Measurements from ENCODE around the gene RASL10A. TPM values are rescaled to one million over a fixed set of nuclear protein-coding genes. Genes with fewer than 3 reads are reported as not detected.

Gene RASL10A
- total and polyA plus RNA-seq, 2 experiments from 2014 or later = 1.6 to 3.0 TPM

DNA sequence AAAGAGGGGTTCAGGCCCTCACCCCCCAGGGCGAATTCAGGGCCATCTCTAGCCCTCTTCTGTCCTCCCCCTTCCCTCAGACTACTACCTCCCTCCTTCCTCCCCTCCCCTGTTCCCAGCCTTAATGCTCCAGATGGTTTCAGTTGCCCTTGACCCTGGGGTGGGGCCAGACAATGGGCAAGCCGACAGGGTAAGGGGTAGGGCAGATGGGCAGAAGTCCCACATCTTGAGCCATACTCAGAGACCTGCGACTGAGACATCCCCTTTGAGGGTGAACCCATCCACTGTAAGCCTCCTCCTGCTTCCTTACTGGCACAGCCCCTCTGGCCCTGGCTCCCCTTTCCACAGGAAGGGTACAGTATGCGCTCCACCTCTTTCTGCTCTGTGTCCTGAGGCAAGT is 49.6 kb downstream of the RASL10A start (continued):
- TF ChIP-seq, protein P1, sequence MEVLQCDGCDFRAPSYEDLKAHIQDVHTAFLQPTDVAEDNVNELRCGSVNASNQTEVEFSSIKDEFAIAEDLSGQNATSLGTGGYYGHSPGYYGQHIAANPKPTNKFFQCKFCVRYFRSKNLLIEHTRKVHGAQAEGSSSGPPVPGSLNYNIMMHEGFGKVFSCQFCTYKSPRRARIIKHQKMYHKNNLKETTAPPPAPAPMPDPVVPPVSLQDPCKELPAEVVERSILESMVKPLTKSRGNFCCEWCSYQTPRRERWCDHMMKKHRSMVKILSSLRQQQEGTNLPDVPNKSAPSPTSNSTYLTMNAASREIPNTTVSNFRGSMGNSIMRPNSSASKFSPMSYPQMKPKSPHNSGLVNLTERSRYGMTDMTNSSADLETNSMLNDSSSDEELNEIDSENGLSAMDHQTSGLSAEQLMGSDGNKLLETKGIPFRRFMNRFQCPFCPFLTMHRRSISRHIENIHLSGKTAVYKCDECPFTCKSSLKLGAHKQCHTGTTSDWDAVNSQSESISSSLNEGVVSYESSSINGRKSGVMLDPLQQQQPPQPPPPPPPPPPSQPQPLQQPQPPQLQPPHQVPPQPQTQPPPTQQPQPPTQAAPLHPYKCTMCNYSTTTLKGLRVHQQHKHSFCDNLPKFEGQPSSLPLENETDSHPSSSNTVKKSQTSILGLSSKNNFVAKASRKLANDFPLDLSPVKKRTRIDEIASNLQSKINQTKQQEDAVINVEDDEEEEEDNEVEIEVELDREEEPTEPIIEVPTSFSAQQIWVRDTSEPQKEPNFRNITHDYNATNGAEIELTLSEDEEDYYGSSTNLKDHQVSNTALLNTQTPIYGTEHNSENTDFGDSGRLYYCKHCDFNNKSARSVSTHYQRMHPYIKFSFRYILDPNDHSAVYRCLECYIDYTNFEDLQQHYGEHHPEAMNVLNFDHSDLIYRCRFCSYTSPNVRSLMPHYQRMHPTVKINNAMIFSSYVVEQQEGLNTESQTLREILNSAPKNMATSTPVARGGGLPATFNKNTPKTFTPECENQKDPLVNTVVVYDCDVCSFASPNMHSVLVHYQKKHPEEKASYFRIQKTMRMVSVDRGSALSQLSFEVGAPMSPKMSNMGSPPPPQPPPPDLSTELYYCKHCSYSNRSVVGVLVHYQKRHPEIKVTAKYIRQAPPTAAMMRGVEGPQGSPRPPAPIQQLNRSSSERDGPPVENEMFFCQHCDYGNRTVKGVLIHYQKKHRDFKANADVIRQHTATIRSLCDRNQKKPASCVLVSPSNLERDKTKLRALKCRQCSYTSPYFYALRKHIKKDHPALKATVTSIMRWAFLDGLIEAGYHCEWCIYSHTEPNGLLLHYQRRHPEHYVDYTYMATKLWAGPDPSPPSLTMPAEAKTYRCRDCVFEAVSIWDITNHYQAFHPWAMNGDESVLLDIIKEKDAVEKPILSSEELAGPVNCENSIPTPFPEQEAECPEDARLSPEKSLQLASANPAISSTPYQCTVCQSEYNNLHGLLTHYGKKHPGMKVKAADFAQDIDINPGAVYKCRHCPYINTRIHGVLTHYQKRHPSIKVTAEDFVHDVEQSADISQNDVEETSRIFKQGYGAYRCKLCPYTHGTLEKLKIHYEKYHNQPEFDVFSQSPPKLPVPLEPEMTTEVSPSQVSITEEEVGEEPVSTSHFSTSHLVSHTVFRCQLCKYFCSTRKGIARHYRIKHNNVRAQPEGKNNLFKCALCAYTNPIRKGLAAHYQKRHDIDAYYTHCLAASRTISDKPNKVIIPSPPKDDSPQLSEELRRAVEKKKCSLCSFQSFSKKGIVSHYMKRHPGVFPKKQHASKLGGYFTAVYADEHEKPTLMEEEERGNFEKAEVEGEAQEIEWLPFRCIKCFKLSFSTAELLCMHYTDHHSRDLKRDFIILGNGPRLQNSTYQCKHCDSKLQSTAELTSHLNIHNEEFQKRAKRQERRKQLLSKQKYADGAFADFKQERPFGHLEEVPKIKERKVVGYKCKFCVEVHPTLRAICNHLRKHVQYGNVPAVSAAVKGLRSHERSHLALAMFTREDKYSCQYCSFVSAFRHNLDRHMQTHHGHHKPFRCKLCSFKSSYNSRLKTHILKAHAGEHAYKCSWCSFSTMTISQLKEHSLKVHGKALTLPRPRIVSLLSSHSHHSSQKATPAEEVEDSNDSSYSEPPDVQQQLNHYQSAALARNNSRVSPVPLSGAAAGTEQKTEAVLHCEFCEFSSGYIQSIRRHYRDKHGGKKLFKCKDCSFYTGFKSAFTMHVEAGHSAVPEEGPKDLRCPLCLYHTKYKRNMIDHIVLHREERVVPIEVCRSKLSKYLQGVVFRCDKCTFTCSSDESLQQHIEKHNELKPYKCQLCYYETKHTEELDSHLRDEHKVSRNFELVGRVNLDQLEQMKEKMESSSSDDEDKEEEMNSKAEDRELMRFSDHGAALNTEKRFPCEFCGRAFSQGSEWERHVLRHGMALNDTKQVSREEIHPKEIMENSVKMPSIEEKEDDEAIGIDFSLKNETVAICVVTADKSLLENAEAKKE (CRISPR knock-in tag; IDR thresholded peaks at IDR 0.05) = no peak

DNA sequence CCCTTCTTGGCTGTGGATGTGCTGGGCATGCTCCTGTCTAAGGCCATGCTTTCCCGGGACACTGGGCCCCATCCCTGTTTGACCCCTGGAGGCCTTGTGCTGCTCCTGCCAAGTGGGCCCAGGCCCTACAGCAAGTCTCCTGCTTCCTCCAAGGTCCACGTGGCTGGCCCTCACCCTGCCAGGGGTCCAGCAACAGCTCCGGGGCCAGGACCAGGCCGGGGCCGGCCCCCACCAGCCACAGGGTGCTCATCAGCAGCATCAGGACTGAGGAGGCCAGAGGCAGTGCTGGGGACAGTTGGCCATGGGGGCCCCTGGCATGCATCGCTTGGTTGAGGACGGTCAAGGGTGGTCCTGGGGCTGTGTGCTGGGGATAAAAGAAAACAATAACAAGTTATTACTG is 50.2 kb downstream of the RASL10A start:
- H3K4me3 Mint-ChIP-seq = no peak overlapping the region
- H3K4me1 Mint-ChIP-seq = peaks cover 19% of the 10 kb centered on the region
- peaks cover 11% of the 10 kb centered on the region; the same call in 1 of the 2 replicates for H3K36me3 ChIP-seq (ENCODE audit: insufficient read depth)
- H3K27me3 ChIP-seq (ENCODE audit: insufficient read depth) = no peaks in the 10 kb centered on the region
- H3K27me3 Mint-ChIP-seq (ENCODE audit: insufficient read depth, low read depth, poor library complexity) = peaks cover 22% of the 10 kb centered on the region
- H3K9me3 Mint-ChIP-seq = no peaks in the 10 kb centered on the region
- no peaks in the 10 kb centered on the region for H3K9me2 ChIP-seq (ENCODE audit: insufficient read depth)
- no peak overlapping the region for H2AFZ ChIP-seq
- H3K27ac ChIP-seq (ENCODE audit: low read depth) = no peak overlapping the region
- no peak overlapping the region for H3K27ac Mint-ChIP-seq
- H3K4me2 ChIP-seq = no peak overlapping the region
- TF ChIP-seq ZNF331 (CRISPR knock-in tag; IDR thresholded peaks at IDR 0.05; ENCODE audit: low read depth) (no peak), STAT1 (IDR thresholded peaks at IDR 0.05; ENCODE audit: unreplicated experiment) (no peak), NANOG (IDR thresholded peaks at IDR 0.05; ENCODE audit: borderline replicate concordance) (no peak), POLR2AphosphoS5 (IDR thresholded peaks at IDR 0.05; ENCODE audit: low read depth) (no peak), EZH2phosphoT487 (IDR thresholded peaks at IDR 0.05; ENCODE audit: unreplicated experiment) (no peak), ZNF114 (CRISPR knock-in tag; IDR thresholded peaks at IDR 0.05) (no peak)
- TF ChIP-seq, protein P1 (CRISPR knock-in tag; IDR thresholded peaks at IDR 0.05) = no peak
- H3K79me2 ChIP-seq (replicated peaks; ENCODE audit: insufficient read depth) = peaks cover 43% of the 10 kb centered on the region
- DNase-seq (ENCODE audit: low spot score) (no peak), ATAC-seq (no peak)
- H3F3A ChIP-seq (replicated peaks; ENCODE audit: low read depth) = 0 out of 2 replicates have a peak, but pooled peaks cover 2% of the 10 kb centered on the region
- H3K4me3 ChIP-seq = no peak overlapping the region
- H4K20me1 ChIP-seq (replicated peaks; ENCODE audit: insufficient read depth) = peaks cover 14% of the 10 kb centered on the region
- peaks cover 58% of the 10 kb centered on the region for H3K36me3 Mint-ChIP-seq (ENCODE audit: low read depth)
- H3K4me1 ChIP-seq (ENCODE audit: insufficient read depth) = peaks cover 21% of the 10 kb centered on the region

Measured in GM23338 (cell line).